ENCODE data around the gene TSPAN9. TPM values are rescaled to one million over a fixed set of nuclear protein-coding genes. Genes with fewer than 3 reads are reported as not detected.

TSPAN9 gene
- total RNA-seq, 2 donors from 2014 or later: 0.58 to 1.2 TPM

- Mint-ChIP-seq H3K4me3 (no peak overlapping the region), H3K9me3 (no peaks in the 10 kb centered on the region), H3K36me3 (ENCODE audit: insufficient read depth in 2 of 2) (no peaks in the 10 kb centered on the region), H3K27me3 (ENCODE audit: low read depth) (peaks cover 19% of the 10 kb centered on the region), H3K4me1 (ENCODE audit: low read depth) (no peaks in the 10 kb centered on the region), H3K27ac (no peak overlapping the region)
- no peak for DNase-seq
- no peak for ATAC-seq (replicated peaks in 1 of 2)
These were observed 38.2 kb upstream of the TSPAN9 start for GRCh38 chr12:3038926-3039510.

DNA sequence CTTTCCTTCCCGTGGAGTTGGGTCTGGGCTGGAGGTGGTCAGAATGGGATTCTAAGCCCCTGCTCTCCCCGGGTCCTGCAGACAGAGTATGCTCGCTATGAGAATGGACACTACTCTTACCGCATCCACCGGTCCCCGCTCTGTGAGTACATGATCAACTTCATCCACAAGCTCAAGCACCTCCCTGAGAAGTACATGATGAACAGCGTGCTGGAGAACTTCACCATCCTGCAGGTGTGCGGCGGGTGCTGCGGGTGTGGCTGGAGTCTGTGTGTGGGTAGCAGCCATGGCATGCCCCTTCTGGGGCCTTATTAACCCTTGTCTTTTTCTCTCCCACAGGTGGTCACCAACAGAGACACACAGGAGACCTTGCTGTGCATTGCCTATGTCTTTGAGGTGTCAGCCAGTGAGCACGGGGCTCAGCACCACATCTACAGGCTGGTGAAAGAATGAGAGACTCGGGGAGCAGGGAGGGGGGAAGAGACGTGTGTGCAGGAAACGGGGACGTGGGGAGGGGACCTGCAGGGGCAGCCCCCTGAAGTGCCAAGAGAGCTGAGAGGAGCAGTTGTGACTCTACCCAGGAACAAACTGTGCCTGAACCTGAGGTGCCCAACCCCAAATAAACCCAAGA lies 37.0 kb upstream of the TSPAN9 start:
- Mint-ChIP-seq H3K4me1 (ENCODE audit: low read depth) (no peaks in the 10 kb centered on the region), H3K27ac (no peak overlapping the region), H3K36me3 (ENCODE audit: insufficient read depth in 2 of 2) (no peaks in the 10 kb centered on the region), H3K4me3 (no peak overlapping the region), H3K9me3 (no peaks in the 10 kb centered on the region), H3K27me3 (ENCODE audit: low read depth) (peaks cover 20% of the 10 kb centered on the region)
- DNase-seq: no peak
- no peak for ATAC-seq (replicated peaks in 1 of 2)

DNA sequence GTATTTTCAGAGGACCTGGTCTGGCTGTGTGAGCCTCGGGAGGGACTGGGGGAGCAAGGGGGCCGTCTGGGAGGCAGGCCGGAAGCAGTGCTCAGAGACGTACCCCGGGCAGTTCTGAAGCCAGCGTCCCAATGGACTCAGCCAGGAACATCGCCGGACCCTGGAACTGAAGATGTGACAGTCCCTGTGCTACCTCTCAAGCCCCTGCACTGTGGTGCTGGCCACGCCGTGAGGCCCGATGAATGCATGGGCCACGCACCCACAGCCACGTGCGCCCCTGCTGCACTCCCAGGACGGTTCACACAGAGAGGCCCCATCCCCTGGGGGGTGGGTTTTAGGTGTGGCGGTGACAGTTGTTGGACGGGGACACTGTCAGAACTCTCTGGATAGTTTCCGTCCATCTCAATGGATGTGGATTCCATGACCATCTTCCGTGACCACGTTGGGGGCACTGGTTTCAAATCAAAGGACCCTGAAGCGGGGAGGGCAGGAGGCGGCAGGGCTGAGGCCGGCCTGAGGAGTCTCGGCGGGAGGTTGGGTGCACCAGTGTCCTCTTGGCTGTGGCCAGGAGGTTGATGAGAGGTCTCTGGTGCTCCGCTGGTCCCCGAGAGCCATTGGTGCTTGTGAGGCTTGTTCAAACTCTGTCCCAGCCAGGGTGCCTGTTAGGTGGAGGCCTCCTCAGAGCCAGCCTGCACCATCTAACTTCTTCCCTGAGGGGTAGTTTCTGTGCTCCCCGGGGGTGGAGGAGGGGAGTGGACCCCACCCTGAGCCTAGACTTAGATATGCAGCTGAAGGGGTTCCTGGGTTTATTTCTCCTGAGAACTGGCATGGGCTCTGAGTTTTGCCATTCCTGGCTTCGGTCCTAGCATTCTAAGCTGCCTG lies 36.3 kb upstream of the TSPAN9 start:
- Mint-ChIP-seq H3K27ac (no peak overlapping the region), H3K36me3 (ENCODE audit: insufficient read depth in 2 of 2) (no peaks in the 10 kb centered on the region), H3K9me3 (no peaks in the 10 kb centered on the region), H3K4me3 (no peak overlapping the region), H3K27me3 (ENCODE audit: low read depth) (peaks cover 20% of the 10 kb centered on the region), H3K4me1 (ENCODE audit: low read depth) (no peaks in the 10 kb centered on the region)
- DNase-seq: no peak
- ATAC-seq (replicated peaks in 1 of 2): peak in 1 of 2 donors; percentile 11

- Mint-ChIP-seq H3K36me3 (ENCODE audit: insufficient read depth in 2 of 2) (no peaks in the 10 kb centered on the region), H3K9me3 (no peaks in the 10 kb centered on the region), H3K4me1 (ENCODE audit: low read depth) (no peaks in the 10 kb centered on the region), H3K4me3 (no peak overlapping the region), H3K27ac (no peak overlapping the region), H3K27me3 (ENCODE audit: low read depth) (peaks cover 20% of the 10 kb centered on the region)
- ATAC-seq (replicated peaks in 1 of 2) (peak; percentile 82 to 85), DNase-seq (peak; percentile 60 to 63)
These were observed 35.5 kb upstream of the TSPAN9 start for GRCh38 chr12:3041558-3042164.

DNA sequence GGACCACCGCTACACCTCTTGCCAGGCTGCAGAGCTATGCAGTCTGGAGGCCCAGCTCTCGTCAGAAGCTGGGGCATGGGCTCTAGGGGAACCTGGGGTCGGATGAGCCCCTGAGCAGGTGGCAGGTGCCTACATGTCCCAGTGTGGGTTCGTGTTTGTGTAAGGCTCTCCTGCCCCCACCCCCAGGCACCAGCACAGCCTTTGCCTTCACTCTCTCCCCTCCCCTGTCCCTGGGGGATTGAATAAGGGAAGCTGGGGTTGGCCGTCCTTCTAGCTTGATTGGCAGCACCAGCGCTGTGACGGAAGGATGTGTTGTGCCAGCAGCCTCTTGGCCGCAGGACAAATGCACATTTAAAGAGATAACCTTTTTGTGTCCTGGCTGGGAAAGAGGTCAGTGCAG lies 34.8 kb upstream of the TSPAN9 start:
- peaks cover 20% of the 10 kb centered on the region for H3K27me3 Mint-ChIP-seq (ENCODE audit: low read depth)
- ATAC-seq (replicated peaks in 1 of 2) (no peak), DNase-seq (no peak)
- no peaks in the 10 kb centered on the region for H3K4me1 Mint-ChIP-seq (ENCODE audit: low read depth)
- H3K9me3 Mint-ChIP-seq: no peaks in the 10 kb centered on the region
- no peak overlapping the region for H3K27ac Mint-ChIP-seq
- H3K36me3 Mint-ChIP-seq (ENCODE audit: insufficient read depth in 2 of 2): no peaks in the 10 kb centered on the region
- H3K4me3 Mint-ChIP-seq: no peak overlapping the region

- no peak for ATAC-seq (replicated peaks in 1 of 2)
- Mint-ChIP-seq H3K27ac (no peak overlapping the region), H3K9me3 (no peaks in the 10 kb centered on the region), H3K4me1 (ENCODE audit: low read depth) (no peaks in the 10 kb centered on the region), H3K27me3 (ENCODE audit: low read depth) (peaks cover 20% of the 10 kb centered on the region), H3K36me3 (ENCODE audit: insufficient read depth in 2 of 2) (no peaks in the 10 kb centered on the region), H3K4me3 (no peak overlapping the region)
- DNase-seq: no peak
These were observed 34.4 kb upstream of the TSPAN9 start for GRCh38 chr12:3042826-3043225.

DNA sequence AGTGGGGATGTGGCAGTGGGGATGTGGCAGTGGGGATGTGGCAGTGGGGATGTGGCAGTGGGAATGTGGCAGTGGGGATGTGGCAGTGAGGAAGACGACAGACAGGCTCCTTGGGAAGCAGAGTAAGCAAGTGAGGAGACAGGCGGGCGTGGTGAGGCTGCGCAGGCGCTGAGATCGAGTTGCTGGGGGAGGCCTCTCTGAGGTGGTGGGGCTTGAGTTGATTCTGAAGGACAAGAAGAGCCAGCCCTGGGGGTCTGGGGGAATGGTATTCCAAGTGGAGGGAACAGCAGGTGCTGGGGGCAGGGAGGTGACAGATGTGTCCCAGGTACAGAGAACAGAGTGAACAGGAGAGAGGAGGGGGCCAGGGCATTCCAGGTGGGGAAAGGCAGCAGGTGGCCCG lies 33.8 kb upstream of the TSPAN9 start:
- Mint-ChIP-seq H3K27me3 (ENCODE audit: low read depth) (peaks cover 20% of the 10 kb centered on the region), H3K36me3 (ENCODE audit: insufficient read depth in 2 of 2) (no peaks in the 10 kb centered on the region), H3K4me3 (no peak overlapping the region), H3K27ac (no peak overlapping the region), H3K4me1 (ENCODE audit: low read depth) (no peaks in the 10 kb centered on the region), H3K9me3 (no peaks in the 10 kb centered on the region)
- DNase-seq (no peak), ATAC-seq (replicated peaks in 1 of 2) (no peak)

- H3K27me3 Mint-ChIP-seq (ENCODE audit: low read depth): peaks cover 20% of the 10 kb centered on the region
- no peak for ATAC-seq (replicated peaks in 1 of 2)
These were observed 33.0 kb upstream of the TSPAN9 start for GRCh38 chr12:3044141-3044630.

GRCh38 chr12:3045494-3045893 lies 31.7 kb upstream of the TSPAN9 start:
- peaks cover 30% of the 10 kb centered on the region for H3K27me3 Mint-ChIP-seq (ENCODE audit: low read depth)
- no peak overlapping the region for H3K4me3 Mint-ChIP-seq
- no peak overlapping the region for H3K27ac Mint-ChIP-seq
- H3K36me3 Mint-ChIP-seq (ENCODE audit: insufficient read depth in 2 of 2): no peaks in the 10 kb centered on the region
- no peak for DNase-seq
- no peaks in the 10 kb centered on the region for H3K9me3 Mint-ChIP-seq
- ATAC-seq (replicated peaks in 1 of 2): no peak
- no peaks in the 10 kb centered on the region for H3K4me1 Mint-ChIP-seq (ENCODE audit: low read depth)

More at GRCh38 chr12:3044141-3044630, 33.0 kb upstream of the TSPAN9 start:
- DNase-seq: no peak
- Mint-ChIP-seq H3K4me3 (no peak overlapping the region), H3K36me3 (ENCODE audit: insufficient read depth in 2 of 2) (no peaks in the 10 kb centered on the region), H3K4me1 (ENCODE audit: low read depth) (no peaks in the 10 kb centered on the region), H3K9me3 (no peaks in the 10 kb centered on the region), H3K27ac (no peak overlapping the region)

DNA sequence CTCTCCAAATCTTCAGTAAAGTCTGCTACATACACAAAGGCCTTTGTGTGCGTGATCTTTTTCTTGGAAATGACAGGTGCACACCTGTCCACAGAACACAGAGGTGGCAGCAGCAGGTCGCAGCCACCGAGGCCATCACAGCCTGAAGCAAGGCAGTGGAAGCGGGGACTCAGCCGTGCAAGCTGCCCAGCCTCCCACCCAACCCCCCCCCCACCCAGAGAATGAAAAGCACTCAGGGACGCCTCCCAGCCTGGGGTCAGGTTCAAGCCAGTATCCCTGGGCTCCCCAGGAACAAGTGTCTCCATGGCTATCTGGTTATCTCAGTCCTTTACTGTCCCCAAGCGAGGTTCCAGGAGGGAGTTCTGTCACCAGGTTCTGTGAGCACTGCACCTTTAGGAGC lies 31.2 kb upstream of the TSPAN9 start:
- DNase-seq: no peak
- Mint-ChIP-seq H3K27ac (no peak overlapping the region), H3K36me3 (ENCODE audit: insufficient read depth in 2 of 2) (no peaks in the 10 kb centered on the region), H3K4me3 (no peak overlapping the region), H3K4me1 (ENCODE audit: low read depth) (no peaks in the 10 kb centered on the region), H3K9me3 (no peaks in the 10 kb centered on the region), H3K27me3 (ENCODE audit: low read depth) (peaks cover 35% of the 10 kb centered on the region)
- ATAC-seq (replicated peaks in 1 of 2): no peak

DNA sequence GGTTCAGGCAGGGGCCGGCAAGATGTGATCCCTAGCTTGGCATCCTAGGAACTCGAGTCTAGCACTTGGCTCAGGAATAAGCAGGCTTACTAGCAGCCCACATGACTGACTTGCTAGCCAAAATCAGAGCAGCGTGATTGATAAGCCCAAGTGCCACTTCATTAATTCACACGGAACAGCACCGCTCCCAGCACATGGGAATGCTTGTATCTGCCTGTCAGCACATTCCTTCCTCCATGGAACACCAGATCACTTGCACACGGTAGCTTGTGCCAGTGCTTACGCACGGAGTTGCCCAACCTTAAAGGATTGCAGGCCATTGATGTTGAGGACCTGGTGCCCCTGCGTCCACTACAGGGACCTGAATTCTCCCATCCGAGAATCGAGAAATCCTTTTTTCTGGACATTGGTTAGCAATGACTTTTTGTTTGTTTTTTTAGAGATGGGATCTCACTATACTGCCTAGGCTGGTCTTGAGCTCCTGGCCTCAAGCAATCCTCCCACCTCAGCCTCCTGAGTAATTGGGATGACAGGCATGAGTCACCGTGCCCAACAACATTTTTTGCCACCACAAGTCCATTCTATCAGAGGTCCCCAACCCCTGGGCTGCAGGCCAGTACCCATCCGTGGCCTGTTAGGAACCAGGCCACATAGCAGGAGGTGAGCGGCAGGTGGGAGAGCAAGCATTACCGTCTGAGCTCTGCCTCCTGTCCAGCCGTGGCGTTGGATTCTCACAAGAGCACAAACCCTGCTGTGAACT lies 30.6 kb upstream of the TSPAN9 start:
- H3K9me3 Mint-ChIP-seq: no peaks in the 10 kb centered on the region
- no peak for ATAC-seq (replicated peaks in 1 of 2)
- H3K36me3 Mint-ChIP-seq (ENCODE audit: insufficient read depth in 2 of 2): no peaks in the 10 kb centered on the region
- H3K27ac Mint-ChIP-seq: no peak overlapping the region
- peaks cover 35% of the 10 kb centered on the region for H3K27me3 Mint-ChIP-seq (ENCODE audit: low read depth)
- H3K4me3 Mint-ChIP-seq: no peak overlapping the region
- DNase-seq: no peak
- H3K4me1 Mint-ChIP-seq (ENCODE audit: low read depth): no peaks in the 10 kb centered on the region

GRCh38 chr12:3047961-3048360 lies 29.2 kb upstream of the TSPAN9 start:
- H3K36me3 Mint-ChIP-seq (ENCODE audit: insufficient read depth in 2 of 2): no peaks in the 10 kb centered on the region
- H3K4me1 Mint-ChIP-seq (ENCODE audit: low read depth): no peaks in the 10 kb centered on the region
- H3K4me3 Mint-ChIP-seq: no peak overlapping the region
- no peak overlapping the region for H3K27ac Mint-ChIP-seq
- DNase-seq: no peak
- no peaks in the 10 kb centered on the region for H3K9me3 Mint-ChIP-seq
- peaks cover 27% of the 10 kb centered on the region for H3K27me3 Mint-ChIP-seq (ENCODE audit: low read depth)
- ATAC-seq (replicated peaks in 1 of 2): no peak

All from activated T-cell treated with anti-CD3 and anti-CD28 coated beads, Interleukin-2, amount 50 U/mL, for 72 hours (primary cell).